Measurements from ENCODE around the gene TRIM72.
"Not testable (repeated sequence)": the region's sequence is repeated elsewhere in the genome, so short reads cannot be mapped to it uniquely, and the experiment has no call there.

DNA sequence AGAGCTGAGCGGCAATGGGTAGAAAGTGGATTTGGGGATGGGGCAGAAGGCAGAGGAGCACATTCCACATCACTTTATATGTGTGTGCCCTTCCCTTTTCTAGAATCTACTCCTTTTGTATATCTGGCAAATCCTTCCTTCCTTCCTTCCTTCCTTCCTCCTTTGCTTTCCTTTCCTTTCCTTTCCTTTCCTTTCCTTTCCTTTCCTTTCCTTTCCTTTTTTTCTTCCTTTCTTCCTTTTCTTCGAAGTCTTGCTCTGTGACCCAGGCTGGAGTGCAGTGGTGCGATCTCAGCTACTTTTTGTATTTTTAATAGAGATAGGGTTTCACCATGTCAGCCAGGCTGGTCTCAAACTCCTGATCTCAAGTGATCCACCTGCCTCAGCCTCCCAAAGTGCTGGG, 56.1 kb downstream of the TRIM72 start:
- TF ChIP-seq, protein P1, sequence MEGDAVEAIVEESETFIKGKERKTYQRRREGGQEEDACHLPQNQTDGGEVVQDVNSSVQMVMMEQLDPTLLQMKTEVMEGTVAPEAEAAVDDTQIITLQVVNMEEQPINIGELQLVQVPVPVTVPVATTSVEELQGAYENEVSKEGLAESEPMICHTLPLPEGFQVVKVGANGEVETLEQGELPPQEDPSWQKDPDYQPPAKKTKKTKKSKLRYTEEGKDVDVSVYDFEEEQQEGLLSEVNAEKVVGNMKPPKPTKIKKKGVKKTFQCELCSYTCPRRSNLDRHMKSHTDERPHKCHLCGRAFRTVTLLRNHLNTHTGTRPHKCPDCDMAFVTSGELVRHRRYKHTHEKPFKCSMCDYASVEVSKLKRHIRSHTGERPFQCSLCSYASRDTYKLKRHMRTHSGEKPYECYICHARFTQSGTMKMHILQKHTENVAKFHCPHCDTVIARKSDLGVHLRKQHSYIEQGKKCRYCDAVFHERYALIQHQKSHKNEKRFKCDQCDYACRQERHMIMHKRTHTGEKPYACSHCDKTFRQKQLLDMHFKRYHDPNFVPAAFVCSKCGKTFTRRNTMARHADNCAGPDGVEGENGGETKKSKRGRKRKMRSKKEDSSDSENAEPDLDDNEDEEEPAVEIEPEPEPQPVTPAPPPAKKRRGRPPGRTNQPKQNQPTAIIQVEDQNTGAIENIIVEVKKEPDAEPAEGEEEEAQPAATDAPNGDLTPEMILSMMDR (conservative IDR thresholded peaks at IDR 0.05; ENCODE audit: low read length) = not testable (repeated sequence)
- not testable (repeated sequence) for TF ChIP-seq EZH2phosphoT487 (IDR thresholded peaks at IDR 0.05; ENCODE audit: borderline replicate concordance)
